ENCODE measurements around the gene EML3.
A peak's percentile ranks its signal among the peaks of the same experiment; 100 is the strongest.

The EML3 gene

GRCh38 chr11:62600367-62601121 is 12.0 kb downstream of the EML3 start:
- Histone ChIP-seq H3K36me3 (ENCODE audit: control insufficient read depth in 5 of 5, insufficient read depth in 5 of 5, low read length in 5 of 5) (peaks cover 3 to 47% (median 44%) of the 10 kb centered on the region in 5 donors), H3K9me3 (ENCODE audit: control insufficient read depth in 5 of 5, low read length in 5 of 5) (no peaks in the 10 kb centered on the region), H3K27me3 (ENCODE audit: control insufficient read depth in 5 of 5, insufficient read depth in 4 of 5, low read length in 5 of 5) (no peaks in the 10 kb centered on the region), H3K9ac (ENCODE audit: low read length in 5 of 5) (peak overlapping the region; percentile 90 to 95 (median 91)), H3K4me3 (ENCODE audit: low read depth in 1 of 5, low read length in 5 of 5) (peak overlapping the region; percentile 78 to 89 (median 88)), H3K27ac (ENCODE audit: low read depth, low read length) (peak overlapping the region; percentile 93), H3K4me1 (ENCODE audit: control insufficient read depth in 5 of 5, insufficient read depth in 5 of 5, low read length in 5 of 5) (peaks cover 20 to 67% (median 57%) of the 10 kb centered on the region in 5 donors)

DNA sequence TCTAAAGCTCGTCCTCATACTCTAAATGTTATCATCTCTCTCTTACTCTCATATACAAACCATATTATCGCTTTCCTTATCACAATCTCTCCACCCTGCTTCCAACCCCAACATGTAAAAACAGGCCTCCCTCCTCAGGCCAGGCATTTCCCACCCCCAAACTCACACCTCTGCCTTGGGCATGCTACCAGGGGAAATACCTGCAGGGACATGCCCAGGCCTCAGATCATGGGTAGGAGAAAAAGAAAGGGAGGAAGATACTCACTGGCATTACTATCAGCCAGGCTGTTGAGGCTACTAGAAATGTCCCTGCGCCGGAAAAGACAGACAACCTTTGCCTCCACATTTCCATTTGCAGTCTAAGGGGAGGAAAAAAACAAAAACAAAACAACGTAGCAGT is 12.7 kb downstream of the EML3 start:
- peak overlapping the region; percentile 78 to 89 (median 88) for H3K4me3 ChIP-seq (ENCODE audit: low read depth in 1 of 5, low read length in 5 of 5)
- H3K36me3 ChIP-seq (ENCODE audit: control insufficient read depth in 5 of 5, insufficient read depth in 5 of 5, low read length in 5 of 5): peaks cover 3 to 47% (median 44%) of the 10 kb centered on the region in 5 donors
- H3K27ac ChIP-seq (ENCODE audit: low read depth, low read length): peak overlapping the region; percentile 93

DNA sequence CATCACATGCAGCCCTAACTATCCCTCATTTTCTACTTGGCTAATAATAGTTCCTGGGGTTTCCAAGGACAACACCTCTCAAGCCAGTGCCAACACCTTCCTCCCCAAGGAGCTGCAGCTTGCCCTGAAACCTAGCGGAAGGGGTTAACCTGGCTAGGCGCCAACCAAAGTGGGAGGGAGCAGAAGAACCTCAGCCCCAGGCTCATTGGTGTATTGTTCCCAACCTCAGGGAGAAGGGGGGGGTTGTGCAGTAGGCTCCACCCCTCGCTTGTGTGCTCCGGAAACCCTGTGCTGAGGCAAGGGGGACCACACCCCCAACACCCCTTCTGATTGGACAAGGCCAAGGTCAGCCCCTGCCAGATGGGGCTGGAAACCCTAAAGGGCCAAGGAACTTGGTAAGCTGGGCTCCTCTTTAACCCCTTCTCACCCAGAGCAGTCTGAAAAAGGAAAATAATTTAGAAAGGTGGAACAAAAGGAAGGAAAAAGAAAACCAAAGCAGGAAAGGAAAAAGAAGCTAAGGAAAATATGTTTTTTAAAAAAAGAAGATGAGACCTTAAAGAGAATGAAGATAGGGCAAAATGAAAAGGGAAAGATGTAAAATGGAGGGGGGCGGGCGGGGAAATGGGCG is 13.4 kb downstream of the EML3 start:
- Histone ChIP-seq H3K9ac (ENCODE audit: low read length in 5 of 5) (peak overlapping the region; percentile 43 to 95 (median 91)), H3K36me3 (ENCODE audit: control insufficient read depth in 5 of 5, insufficient read depth in 5 of 5, low read length in 5 of 5) (peaks cover 3 to 50% (median 46%) of the 10 kb centered on the region in 5 donors), H3K9me3 (ENCODE audit: control insufficient read depth in 5 of 5, low read length in 5 of 5) (no peaks in the 10 kb centered on the region), H3K4me3 (ENCODE audit: low read depth in 1 of 5, low read length in 5 of 5) (peak overlapping the region; percentile 5 to 89 (median 45)), H3K27ac (ENCODE audit: low read depth, low read length) (peak overlapping the region; percentile 93), H3K4me1 (ENCODE audit: control insufficient read depth in 5 of 5, insufficient read depth in 5 of 5, low read length in 5 of 5) (peaks cover 20 to 55% (median 46%) of the 10 kb centered on the region in 5 donors), H3K27me3 (ENCODE audit: control insufficient read depth in 5 of 5, insufficient read depth in 4 of 5, low read length in 5 of 5) (no peaks in the 10 kb centered on the region)

More for the DNA sequence above, 12.7 kb downstream of the EML3 start:
- H3K9ac ChIP-seq (ENCODE audit: low read length in 5 of 5): peak overlapping the region; percentile 90 to 95 (median 91)
- peaks cover 20 to 62% (median 53%) of the 10 kb centered on the region in 5 donors for H3K4me1 ChIP-seq (ENCODE audit: control insufficient read depth in 5 of 5, insufficient read depth in 5 of 5, low read length in 5 of 5)
- H3K27me3 ChIP-seq (ENCODE audit: control insufficient read depth in 5 of 5, insufficient read depth in 4 of 5, low read length in 5 of 5): no peaks in the 10 kb centered on the region
- H3K9me3 ChIP-seq (ENCODE audit: control insufficient read depth in 5 of 5, low read length in 5 of 5): no peaks in the 10 kb centered on the region

GRCh38 chr11:62595124-62595523 is 17.5 kb downstream of the EML3 start:
- no peaks in the 10 kb centered on the region for H3K9me3 ChIP-seq (ENCODE audit: control insufficient read depth in 5 of 5, low read length in 5 of 5)
- no peaks in the 10 kb centered on the region for H3K27me3 ChIP-seq (ENCODE audit: control insufficient read depth in 5 of 5, insufficient read depth in 4 of 5, low read length in 5 of 5)
- no peak overlapping the region for H3K27ac ChIP-seq (ENCODE audit: low read depth, low read length)
- H3K36me3 ChIP-seq (ENCODE audit: control insufficient read depth in 5 of 5, insufficient read depth in 5 of 5, low read length in 5 of 5): peaks cover 3 to 56% (median 48%) of the 10 kb centered on the region in 5 donors
- peaks cover 13 to 52% (median 44%) of the 10 kb centered on the region in 5 donors for H3K4me1 ChIP-seq (ENCODE audit: control insufficient read depth in 5 of 5, insufficient read depth in 5 of 5, low read length in 5 of 5)
- no peak overlapping the region for H3K9ac ChIP-seq (ENCODE audit: low read length in 5 of 5)
- no peak overlapping the region for H3K4me3 ChIP-seq (ENCODE audit: low read depth in 1 of 5, low read length in 5 of 5)

- Histone ChIP-seq H3K4me3 (ENCODE audit: low read depth in 1 of 5, low read length in 5 of 5) (no peak overlapping the region), H3K27me3 (ENCODE audit: control insufficient read depth in 5 of 5, insufficient read depth in 4 of 5, low read length in 5 of 5) (no peaks in the 10 kb centered on the region), H3K4me1 (ENCODE audit: control insufficient read depth in 5 of 5, insufficient read depth in 5 of 5, low read length in 5 of 5) (peaks cover 2 to 42% (median 32%) of the 10 kb centered on the region in 5 donors), H3K9me3 (ENCODE audit: control insufficient read depth in 5 of 5, low read length in 5 of 5) (no peaks in the 10 kb centered on the region), H3K36me3 (ENCODE audit: control insufficient read depth in 5 of 5, insufficient read depth in 5 of 5, low read length in 5 of 5) (peaks cover 3 to 55% (median 51%) of the 10 kb centered on the region in 5 donors), H3K27ac (ENCODE audit: low read depth, low read length) (peak overlapping the region; percentile 96), H3K9ac (ENCODE audit: low read length in 5 of 5) (no peak overlapping the region)
Measured at GRCh38 chr11:62593434-62594044, 19.0 kb downstream of the EML3 start.

DNA sequence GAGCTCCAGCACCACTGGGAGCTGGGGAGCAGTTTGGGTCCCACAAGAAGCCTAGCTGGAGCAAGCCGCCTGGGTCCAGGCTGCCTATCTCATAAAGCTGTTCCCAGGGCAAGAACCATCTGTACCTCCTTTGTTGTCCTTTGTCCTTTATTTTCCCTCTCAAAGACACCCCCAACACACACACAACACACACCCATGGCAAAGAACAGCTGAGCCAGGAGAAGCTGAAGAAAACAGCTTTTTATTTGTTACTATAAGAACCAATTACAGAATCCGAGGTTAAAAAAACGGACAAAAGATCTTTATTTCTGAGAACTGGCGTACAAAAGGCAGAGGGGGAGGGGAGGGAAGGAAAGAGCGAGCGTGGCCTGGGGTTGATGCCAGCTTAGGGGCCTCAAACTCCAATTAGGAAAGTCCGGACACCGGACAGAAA is 19.6 kb downstream of the EML3 start:
- peaks cover 2 to 39% (median 31%) of the 10 kb centered on the region in 5 donors for H3K4me1 ChIP-seq (ENCODE audit: control insufficient read depth in 5 of 5, insufficient read depth in 5 of 5, low read length in 5 of 5)
- no peaks in the 10 kb centered on the region for H3K27me3 ChIP-seq (ENCODE audit: control insufficient read depth in 5 of 5, insufficient read depth in 4 of 5, low read length in 5 of 5)
- H3K9ac ChIP-seq (ENCODE audit: low read length in 5 of 5): peak overlapping the region in 4 of 5 donors; percentile 32 to 98 (median 84)
- H3K9me3 ChIP-seq (ENCODE audit: control insufficient read depth in 5 of 5, low read length in 5 of 5): no peaks in the 10 kb centered on the region
- H3K36me3 ChIP-seq (ENCODE audit: control insufficient read depth in 5 of 5, insufficient read depth in 5 of 5, low read length in 5 of 5): peaks cover 3 to 55% (median 49%) of the 10 kb centered on the region in 5 donors
- H3K4me3 ChIP-seq (ENCODE audit: low read depth in 1 of 5, low read length in 5 of 5): no peak overlapping the region
- peak overlapping the region; percentile 96 for H3K27ac ChIP-seq (ENCODE audit: low read depth, low read length)

- peaks cover 2 to 39% (median 31%) of the 10 kb centered on the region in 5 donors for H3K4me1 ChIP-seq (ENCODE audit: control insufficient read depth in 5 of 5, insufficient read depth in 5 of 5, low read length in 5 of 5)
- H3K4me3 ChIP-seq (ENCODE audit: low read depth in 1 of 5, low read length in 5 of 5): peak overlapping the region; percentile 53 to 93 (median 86)
- H3K9me3 ChIP-seq (ENCODE audit: control insufficient read depth in 5 of 5, low read length in 5 of 5): no peaks in the 10 kb centered on the region
- H3K27ac ChIP-seq (ENCODE audit: low read depth, low read length): peak overlapping the region; percentile 96
- H3K36me3 ChIP-seq (ENCODE audit: control insufficient read depth in 5 of 5, insufficient read depth in 5 of 5, low read length in 5 of 5): peaks cover 10 to 55% (median 49%) of the 10 kb centered on the region in 5 donors
- H3K27me3 ChIP-seq (ENCODE audit: control insufficient read depth in 5 of 5, insufficient read depth in 4 of 5, low read length in 5 of 5): no peaks in the 10 kb centered on the region
- peak overlapping the region; percentile 41 to 98 (median 90) for H3K9ac ChIP-seq (ENCODE audit: low read length in 5 of 5)
Measured at GRCh38 chr11:62592146-62592815, 20.3 kb downstream of the EML3 start.

DNA sequence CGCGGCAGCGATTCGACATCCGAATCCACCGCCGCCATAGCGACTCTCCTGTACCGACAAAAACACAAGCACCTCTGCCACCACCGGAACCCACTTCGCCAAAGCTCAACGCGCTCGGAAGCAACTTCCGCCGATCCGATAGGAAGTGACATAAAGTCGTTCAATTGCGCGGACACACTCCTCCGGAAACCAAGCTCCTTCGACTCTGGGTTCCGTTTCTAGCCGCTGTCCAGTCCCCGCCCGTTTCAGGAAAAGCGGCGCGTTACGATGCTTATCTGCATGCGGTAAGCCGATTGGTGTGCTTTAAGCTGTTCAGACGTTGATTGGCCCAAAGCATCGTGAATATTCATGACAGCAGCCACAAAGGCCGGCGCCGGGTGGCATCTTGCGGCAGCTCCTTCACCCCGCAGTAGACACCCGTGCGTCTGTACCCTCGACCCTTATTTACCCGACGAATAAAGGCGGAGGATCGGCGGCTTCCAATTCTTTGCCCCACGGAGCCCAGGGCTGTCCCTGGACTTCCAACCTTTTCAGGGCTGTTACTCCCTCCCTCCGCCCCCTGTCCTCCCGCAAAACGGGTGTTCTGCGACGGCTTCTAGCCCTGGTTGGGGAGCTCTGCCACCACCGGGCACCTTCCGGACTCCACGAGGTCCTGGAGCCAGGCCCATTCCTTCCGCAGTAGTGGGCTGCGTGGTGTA is 21.0 kb downstream of the EML3 start, which contains the start of gene TUT1:
Gene TUT1, minus strand, starts transcription at position 76 of the 698 bp plus-strand sequence. Its CDS starts 38 bp downstream, at position 38.
- Histone ChIP-seq H3K27ac (ENCODE audit: low read depth, low read length) (peak within 1 kb of the TSS; percentile 96), H3K4me3 (ENCODE audit: low read depth in 1 of 5, low read length in 5 of 5) (peak within 1 kb of the TSS; percentile 80 to 93 (median 86)), H3K27me3 (ENCODE audit: control insufficient read depth in 5 of 5, insufficient read depth in 4 of 5, low read length in 5 of 5) (no peaks in the 10 kb centered on the region), H3K9ac (ENCODE audit: low read length in 5 of 5) (peak within 1 kb of the TSS; percentile 92 to 98 (median 95)), H3K4me1 (ENCODE audit: control insufficient read depth in 5 of 5, insufficient read depth in 5 of 5, low read length in 5 of 5) (peaks cover 2 to 39% (median 31%) of the 10 kb centered on the region in 5 donors), H3K9me3 (ENCODE audit: control insufficient read depth in 5 of 5, low read length in 5 of 5) (no peaks in the 10 kb centered on the region), H3K36me3 (ENCODE audit: control insufficient read depth in 5 of 5, insufficient read depth in 5 of 5, low read length in 5 of 5) (peaks cover 10 to 51% (median 45%) of the 10 kb centered on the region in 5 donors)

Measured in subcutaneous abdominal adipose tissue (tissue), 5 donors.